Fibroblast of mammary gland (primary cell): ENCODE results near the gene IQCK.

Experiments
- DNase-seq: peaks from one replicate; pipeline ENCODE4 v3.0.0-alpha.2; 2010; ENCODE audit warnings: low read depth
- H3K4me3 ChIP-seq: 2 replicates; pipeline ENCODE4 v1.5.1; 2011; ENCODE audit warnings: low read depth, mild to moderate bottlenecking, low read length, moderate library complexity; ENCODE audit not compliant: control insufficient read depth
- TF ChIP-seq, protein P1 (sequence below): conservative IDR thresholded peaks from 2 replicates; pipeline ENCODE4 v1.5.1; 2011; ENCODE audit warnings: low read depth, low read length, inconsistent platforms; ENCODE audit not compliant: control insufficient read depth, insufficient read depth

IQCK gene

GRCh38 chr16:19745286-19746010 is 27.4 kb downstream of the IQCK start:
- TF ChIP-seq, protein P1, sequence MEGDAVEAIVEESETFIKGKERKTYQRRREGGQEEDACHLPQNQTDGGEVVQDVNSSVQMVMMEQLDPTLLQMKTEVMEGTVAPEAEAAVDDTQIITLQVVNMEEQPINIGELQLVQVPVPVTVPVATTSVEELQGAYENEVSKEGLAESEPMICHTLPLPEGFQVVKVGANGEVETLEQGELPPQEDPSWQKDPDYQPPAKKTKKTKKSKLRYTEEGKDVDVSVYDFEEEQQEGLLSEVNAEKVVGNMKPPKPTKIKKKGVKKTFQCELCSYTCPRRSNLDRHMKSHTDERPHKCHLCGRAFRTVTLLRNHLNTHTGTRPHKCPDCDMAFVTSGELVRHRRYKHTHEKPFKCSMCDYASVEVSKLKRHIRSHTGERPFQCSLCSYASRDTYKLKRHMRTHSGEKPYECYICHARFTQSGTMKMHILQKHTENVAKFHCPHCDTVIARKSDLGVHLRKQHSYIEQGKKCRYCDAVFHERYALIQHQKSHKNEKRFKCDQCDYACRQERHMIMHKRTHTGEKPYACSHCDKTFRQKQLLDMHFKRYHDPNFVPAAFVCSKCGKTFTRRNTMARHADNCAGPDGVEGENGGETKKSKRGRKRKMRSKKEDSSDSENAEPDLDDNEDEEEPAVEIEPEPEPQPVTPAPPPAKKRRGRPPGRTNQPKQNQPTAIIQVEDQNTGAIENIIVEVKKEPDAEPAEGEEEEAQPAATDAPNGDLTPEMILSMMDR, result no peak
- no peak overlapping the region for H3K4me3 ChIP-seq
- peak; percentile 59 for DNase-seq

- no peak for DNase-seq
- no peak overlapping the region for H3K4me3 ChIP-seq
- TF ChIP-seq, protein P1, result no peak
Observed at GRCh38 chr16:19746561-19746960, 28.5 kb downstream of the IQCK start.

DNA sequence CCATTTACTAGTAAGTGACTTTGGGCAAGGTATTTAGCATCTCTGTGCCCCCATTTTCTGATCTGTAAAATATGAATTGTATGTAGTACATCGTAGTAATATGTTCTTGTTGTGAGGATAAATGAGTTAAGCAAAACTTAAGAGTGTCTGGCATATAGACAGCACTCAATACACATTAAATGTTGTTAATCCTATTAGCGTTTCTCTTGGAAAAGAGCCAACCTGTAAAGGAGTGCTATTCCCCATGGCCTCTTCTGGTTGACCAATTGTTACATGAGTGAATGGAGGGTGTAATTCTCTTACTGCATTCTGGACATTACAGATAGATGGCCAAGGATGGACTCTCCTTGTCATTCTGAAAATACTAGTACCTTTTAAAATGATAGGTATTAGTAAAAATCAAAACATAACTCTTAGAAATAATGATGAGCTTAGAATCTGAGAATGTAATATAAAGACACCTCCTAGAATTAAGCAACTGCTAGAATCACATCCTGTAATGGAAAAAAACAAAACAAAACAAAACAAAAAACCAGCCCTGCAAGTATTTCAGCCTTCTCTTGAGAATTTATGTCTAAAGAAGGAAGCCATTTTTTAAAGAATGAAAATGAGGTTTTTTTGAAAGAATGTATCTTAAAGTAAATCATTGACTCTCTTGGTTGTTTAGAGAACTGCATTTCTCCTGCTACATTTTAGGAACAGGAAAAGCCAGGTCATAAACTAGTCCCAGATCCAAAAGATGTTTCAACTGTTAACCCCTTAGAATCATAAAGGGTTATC is 30.5 kb downstream of the IQCK start:
- H3K4me3 ChIP-seq, result no peak overlapping the region
- DNase-seq, result no peak
- TF ChIP-seq, protein P1, result no peak

DNA sequence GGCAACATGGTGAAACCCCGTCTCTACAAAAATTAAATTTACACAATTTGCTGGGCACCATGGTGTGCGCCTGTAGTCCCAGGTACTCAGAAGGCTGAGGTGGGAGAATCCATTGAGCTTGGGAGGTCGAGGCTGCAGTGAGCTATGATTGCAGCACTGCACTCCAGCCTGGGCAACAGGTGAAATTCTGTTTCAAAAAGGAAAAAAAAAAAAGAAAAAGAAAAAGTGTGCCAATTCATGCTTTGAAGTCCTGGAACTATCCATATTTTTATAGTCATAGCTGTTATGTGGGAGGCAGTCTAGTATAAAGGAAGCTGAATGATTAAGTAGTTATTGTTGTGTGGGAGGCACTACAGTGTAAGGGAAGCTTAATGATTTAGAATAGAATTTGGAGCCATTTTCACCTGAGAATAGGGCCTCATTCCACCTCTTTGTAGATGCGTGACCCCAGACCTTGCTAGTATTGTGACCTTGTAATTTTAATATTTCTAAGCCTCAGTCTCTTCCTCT is 31.6 kb downstream of the IQCK start:
- TF ChIP-seq, protein P1, result no peak
- no peak for DNase-seq
- H3K4me3 ChIP-seq, result no peak overlapping the region

DNA sequence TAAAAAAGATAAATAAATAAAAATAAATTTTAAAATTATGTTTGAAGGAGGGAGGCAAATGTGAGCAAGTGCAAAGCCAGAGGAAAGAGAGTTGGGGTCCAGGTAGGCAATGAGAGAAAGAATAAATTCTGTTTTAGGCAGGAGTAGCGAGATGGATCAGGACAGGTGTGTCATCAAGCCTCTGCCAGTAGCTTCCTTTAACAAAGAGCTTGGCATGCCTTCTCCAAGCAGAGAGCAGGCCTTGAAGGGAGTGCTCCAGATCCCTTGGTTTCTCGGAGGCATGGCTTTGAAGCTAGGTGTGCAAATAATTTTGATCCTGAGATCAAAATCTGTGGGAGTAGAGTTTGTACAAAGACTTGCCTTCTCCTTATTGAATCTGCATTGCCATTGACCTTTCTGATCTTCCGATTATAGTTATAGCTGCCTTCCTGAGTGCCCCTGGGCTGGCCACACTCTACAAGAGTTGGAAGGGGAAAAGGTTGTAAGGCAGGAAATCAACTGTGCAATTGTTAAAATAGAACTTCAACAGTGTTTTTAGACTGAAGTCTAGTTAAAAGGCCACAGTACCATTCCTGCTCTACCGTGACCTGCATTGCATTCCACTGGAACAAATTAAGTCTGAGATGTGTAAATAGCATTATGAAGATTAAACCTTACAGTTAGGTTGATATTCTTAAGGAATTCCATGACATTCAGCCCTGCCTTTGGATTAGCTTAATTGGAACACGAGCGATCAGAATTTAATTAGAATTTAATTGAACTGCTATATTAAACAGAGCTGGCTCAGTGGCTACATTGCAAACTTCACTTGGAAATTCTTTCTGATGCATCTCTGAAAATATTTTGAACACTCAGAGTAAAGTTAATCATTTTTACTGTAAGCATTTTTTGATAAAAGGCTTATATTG is 33.7 kb downstream of the IQCK start:
- no peak overlapping the region for H3K4me3 ChIP-seq
- TF ChIP-seq, protein P1, result no peak
- DNase-seq, result no peak
